Left kidney (tissue), 2 donors: ENCODE results near the gene EPS8L1. TPM values are rescaled to one million over a fixed set of nuclear protein-coding genes. Genes with fewer than 3 reads are reported as not detected.

ENCODE experiments used
- DNase-seq: peaks from one replicate; pipeline ENCODE4 v3.0.0-alpha.2; 2013
- polyA plus RNA-seq: library from polyadenylated mRNA; unstranded; fragments of 120-200 nt; gene quantifications from one replicate; pipeline ENCODE4 v1.2.1, GENCODE V29; 2013; ENCODE audit not compliant: insufficient read length

Gene EPS8L1
- polyA plus RNA-seq, 1 donor = 56.7 TPM

DNA sequence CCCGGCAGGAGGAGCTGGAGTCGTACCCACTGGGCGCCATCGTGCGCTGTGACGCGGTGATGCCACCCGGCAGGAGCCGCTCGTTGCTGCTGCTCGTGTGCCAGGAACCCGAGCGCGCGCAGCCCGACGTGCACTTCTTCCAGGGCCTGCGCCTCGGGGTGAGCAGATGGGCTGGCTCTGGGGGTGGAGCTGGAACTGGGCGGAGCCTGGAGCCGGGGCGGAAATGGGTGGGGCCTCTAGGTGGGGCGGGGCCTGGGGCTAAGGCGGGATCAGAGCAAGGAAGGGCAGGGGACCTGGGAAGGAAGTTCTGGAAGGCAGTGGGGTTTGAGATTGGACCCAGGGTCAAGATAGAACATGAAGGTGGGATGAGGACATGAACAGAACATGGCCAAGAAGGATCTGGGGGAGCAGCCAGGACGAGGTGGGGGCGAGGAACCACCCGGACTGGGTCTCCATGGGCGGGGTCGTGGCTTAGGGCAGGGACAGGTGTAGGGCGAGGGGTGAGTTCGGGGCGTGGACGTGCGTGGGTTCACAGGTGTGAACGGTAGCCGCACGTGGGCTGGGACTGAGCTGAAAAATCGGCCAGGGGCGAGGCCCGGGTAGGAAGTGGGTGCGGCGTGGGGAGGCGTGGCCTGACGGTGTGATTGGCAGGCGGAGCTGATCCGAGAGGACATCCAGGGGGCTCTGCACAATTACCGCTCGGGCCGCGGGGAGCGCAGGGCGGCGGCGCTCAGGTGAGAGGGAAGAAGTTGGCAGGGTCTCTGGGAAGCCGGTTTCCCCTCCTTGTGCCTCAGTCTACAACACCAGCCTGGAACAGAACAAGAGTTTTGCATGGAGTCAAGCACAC, 4.7 kb downstream of the EPS8L1 start:
- DNase-seq = no peak

- DNase-seq = no peak
Observed at GRCh38 chr19:55080968-55081769, 5.5 kb downstream of the EPS8L1 start.

DNA sequence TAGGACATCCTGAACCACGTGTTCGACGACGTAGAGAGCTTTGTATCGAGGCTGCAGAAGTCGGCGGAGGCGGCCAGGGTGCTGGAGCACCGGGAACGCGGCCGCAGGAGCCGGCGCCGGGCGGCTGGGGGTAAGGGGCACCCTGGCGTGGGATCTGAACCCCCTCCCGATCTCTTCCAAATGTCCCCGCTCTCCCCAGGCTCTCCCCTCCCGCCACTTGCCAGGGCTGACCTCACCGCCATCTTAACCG, 6.0 kb downstream of the EPS8L1 start:
- no peak for DNase-seq

DNA sequence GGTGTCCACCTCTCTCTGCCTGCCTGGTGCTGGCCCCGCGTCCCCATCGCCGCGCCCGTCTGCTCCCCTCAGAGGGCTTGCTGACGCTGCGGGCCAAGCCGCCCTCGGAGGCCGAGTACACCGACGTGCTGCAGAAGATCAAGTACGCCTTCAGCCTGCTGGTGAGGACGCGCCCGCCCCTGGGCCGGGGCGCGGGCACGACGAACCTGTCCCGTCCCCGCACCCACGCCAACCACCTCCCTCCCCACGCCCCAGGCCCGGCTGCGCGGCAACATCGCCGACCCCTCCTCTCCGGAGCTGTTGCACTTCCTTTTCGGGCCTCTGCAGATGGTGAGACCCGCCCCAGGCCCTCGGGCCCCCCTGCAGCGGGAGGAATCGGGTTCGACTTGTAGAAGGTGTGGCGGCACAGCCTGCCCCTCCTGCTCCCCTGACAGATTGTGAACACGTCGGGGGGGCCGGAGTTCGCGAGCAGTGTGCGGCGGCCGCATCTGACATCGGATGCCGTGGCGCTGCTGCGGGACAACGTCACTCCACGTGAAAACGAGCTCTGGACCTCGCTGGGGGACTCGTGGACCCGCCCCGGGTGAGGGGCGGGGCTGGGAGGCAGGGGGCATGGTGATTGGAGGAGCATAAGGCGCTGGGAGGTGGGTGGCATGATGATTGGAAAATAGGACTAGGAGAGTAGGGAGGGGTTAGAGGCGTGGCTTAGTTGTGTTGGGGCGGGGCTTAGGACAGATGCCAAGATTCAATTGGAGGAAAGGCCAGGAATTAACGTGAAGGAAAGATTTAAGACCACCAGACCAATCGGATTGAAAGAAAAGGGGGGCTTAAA, 6.6 kb downstream of the EPS8L1 start:
- DNase-seq = no peak

DNA sequence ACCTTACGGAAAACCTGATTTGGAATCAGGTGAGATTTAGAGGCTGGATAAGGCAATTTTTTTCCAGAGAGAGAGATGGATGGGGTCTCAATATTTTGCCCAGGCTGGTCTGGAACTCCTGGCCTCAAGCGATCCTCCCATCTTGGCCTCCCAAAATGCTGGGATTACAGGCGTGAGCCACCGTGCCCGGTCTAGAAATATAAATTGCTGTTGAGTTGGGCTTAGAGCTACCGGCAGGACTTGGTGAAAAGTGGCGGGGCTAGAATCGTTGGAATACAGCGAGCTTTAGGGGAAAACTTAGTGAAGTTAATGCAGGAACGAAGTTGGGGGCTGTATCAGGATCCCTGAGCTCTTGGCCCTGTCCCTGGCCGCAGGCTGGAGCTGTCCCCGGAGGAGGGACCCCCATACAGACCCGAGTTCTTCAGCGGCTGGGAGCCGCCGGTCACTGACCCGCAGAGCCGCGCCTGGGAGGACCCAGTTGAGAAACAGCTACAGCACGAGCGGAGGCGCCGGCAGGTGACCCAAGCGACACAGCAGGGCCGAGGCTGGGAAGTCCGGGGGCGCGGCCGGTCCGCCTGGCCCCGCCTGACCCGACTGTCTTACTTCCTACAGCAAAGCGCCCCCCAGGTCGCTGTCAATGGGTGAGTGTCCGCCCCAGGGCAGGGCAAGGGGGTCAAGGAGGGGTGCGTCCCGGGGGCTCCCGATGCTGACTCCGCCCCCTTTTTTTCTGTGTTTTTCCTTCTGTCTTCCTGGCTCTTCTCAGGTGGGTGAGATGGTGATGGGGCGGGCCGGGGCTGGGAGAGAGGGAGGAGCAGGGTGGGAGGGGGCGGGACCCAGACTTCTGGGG, 7.6 kb downstream of the EPS8L1 start:
- no peak for DNase-seq

GRCh38 chr19:55084416-55084815, 8.7 kb downstream of the EPS8L1 start:
- no peak for DNase-seq

DNA sequence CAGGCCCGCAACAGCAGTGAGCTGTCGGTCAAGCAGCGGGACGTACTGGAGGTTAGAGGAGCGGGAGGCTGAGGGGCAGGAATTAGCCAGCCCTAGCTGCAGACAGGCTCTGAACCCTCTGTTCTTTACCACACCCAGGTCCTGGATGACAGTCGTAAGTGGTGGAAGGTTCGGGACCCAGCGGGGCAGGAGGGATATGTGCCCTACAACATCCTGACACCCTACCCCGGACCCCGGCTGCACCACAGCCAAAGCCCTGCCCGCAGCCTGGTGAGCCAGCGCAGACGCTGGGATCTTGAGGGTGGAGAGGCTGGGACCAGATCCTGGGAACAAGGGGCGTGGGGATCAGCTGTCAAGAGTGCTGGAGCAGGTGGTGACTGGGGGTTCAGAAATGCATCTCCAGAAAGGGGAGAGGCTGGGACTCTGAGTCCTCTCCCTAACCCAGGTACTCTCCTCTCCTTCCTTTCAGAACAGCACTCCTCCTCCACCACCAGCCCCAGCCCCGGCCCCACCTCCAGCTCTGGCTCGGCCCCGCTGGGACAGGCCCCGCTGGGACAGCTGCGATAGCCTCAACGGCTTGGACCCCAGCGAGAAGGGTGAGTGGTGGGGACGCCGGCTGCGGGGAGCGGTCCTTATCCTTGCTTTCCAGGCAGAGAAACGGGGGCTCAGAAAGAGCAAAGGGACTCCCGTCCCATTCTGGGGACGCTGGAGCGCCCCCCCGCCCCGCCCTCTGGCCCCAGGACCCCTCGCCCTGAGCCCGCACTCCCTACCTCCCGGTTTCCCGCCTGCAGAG, 10.4 kb downstream of the EPS8L1 start:
- DNase-seq = no peak

DNA sequence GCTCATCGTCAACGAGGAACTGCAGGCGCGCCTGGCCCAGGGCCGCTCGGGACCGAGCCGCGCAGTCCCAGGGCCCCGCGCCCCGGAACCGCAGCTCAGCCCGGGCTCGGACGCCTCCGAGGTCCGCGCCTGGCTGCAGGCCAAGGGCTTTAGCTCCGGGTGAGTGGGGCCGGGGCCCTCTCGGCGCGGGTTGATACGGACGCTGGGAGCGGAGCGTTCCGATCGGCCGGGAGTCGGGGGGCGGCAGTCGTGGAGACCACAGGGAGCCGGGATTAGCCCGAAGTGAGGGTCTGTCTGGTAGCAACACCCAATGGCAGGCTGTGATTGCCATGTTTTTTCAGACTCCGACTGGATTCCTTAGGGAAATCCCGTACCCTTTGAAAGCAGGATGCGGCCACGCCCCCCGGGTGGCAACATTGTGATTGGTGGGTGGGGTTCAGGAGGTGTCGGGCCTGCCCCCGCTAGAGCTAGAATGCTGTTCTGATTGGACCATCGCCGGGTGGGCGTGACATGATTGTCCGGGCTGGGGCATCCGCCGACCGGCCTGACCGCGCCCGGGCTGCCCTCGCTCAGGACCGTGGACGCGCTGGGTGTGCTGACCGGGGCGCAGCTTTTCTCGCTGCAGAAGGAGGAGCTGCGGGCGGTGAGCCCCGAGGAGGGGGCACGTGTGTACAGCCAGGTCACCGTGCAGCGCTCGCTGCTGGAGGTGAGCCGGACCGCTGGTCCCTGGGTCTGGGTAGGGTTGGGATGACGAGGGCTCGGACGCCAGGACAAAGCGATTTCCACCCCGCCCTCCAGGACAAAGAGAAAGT, 11.3 kb downstream of the EPS8L1 start:
- peak; percentile 92 for DNase-seq

DNA sequence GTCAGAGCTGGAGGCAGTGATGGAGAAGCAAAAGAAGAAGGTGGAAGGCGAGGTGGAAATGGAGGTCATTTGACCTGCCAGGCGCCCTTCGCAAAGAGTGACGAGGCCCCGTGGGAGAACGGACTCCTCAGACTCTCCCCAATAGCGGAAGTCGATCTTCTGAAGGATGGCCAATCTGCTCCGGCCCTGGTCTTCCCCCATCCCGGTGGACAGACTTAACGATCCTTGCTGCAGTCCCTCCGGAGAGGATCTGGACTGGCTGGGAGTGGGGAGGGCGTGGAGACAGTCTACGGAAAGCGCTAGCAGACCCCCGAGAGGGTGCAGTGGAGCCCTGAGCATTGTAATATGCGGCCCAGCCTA, 11.9 kb downstream of the EPS8L1 start:
- DNase-seq = no peak

DNA sequence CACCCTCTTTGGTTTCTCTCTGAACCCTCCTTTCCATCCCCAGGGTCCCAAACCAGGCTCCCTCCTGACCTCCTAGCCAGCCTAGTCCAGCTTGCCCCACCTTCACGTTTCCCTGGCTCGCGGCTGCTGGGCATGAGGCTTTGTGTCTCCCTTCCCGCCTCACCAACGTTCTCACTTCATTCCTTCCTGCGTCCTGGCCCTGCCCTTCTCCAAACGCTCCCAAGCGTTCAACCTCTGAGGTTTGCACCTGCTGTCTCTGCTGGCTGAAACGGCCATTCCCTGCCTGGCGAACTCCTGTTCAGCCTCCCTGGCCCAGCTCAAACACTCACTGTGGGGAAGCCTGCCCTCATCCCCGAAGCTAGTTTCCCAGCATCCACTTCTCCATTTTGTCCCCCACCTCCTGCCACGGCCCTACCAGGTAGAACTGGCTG, 12.4 kb downstream of the EPS8L1 start:
- DNase-seq = no peak

- DNase-seq = no peak
Observed at GRCh38 chr19:55088543-55089341, 13.1 kb downstream of the EPS8L1 start.

GRCh38 chr19:55089342-55089944, 13.8 kb downstream of the EPS8L1 start:
- no peak for DNase-seq

- DNase-seq = no peak
Observed at GRCh38 chr19:55090564-55090963, 14.9 kb downstream of the EPS8L1 start.

DNA sequence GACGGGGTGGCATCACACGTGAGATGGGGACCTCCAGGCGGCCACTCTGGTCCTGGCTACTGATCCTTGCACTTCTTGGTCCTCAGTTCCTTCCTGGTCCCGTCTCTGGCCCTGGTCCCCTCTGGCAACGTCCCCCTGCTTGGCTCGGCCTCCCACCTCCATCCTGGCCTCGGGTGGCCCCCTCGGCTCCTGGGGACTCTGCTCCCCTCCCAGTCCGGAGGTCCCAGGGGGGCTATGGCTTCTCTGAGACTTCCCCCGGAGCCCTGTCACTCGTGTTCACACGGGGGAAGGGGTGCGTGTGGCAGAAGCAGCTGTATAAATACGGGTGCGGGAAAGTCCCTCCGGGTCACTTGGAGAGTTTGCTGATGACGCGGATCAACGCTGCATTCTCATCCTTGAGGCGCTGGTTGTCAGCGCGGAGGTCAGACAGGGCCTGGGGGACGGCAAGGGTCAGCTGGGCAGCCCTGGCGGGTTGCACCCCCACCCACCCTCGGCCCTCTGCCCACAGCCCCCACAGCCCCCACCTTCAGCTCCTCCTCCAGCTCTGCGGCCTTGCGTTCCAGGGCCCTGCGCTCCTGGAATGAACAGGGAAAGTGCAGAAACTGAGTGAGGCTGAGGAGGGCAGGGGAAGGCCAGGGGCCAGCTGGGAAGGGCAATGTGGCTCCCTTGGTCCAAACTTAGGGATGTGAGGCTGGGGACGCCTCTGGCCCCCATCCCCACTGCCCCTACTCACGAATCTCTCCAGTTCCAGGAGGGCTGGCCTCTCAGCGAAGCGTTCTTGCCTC, 15.6 kb downstream of the EPS8L1 start:
- DNase-seq = no peak

DNA sequence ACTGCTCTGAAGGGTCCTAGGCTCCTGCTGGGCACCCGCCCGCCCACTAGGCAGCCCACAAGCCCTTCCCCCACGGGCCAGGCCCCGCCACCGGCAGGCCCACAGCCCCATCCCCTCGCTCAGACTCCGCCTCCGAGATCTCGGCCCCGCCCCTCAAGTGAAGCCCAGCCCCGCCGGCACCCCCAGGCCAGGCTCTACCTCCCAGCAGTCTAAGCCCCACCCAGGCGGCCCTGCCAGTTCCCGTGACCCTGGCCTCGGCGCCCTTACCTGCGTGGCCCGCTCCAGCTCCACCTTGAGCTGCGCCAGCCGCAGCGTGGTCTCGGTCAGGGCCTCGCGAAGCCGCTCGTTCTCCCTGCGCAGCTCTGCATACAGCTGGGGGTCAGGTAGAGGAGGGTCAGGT, 16.3 kb downstream of the EPS8L1 start:
- no peak for DNase-seq

DNA sequence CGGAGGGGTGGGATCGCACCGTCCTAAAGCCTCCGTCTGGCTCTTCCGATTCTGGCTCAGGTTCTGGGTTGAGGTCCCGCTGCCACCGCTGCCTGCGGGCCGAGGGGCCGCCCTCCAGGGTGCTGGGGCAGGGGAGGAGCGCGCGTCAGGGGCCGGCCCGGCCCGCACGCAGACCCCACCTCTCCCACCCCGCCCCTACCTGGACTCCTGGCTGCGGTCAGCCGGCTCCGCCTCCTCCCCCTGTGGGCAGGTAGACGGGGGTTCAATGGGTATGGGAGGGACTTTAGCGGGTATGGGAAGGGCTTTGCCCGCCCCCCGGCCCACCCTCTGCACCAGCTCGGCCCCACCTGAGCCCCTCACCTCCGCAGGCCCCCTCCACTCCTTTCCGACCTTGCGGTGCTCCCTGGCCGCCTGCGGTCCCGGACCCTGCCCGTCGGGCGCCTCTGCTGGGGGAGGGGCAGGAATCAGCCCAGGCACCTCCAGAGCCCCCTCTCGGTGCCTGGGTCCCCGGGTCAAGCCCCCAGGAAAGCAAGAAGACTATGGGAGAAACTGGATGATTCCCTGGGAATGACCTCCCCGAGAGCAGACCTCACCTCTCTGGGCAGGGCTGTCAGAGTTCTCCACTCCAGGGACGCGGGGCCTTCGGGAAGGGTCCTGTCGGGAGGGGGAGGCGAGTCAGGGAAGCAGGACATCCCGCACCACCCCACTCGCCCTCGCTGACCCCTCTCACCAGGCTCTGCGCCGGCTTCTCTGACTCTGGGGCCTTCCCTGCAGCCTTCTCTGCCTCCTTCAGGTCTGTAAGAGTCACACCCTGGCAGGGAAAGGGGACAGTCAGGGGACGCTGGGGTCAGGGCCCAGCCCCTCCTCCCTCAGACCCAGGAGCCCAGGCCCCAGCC, 17.0 kb downstream of the EPS8L1 start:
- no peak for DNase-seq
